Esophagus muscularis mucosa (tissue), 4 donors: Measurements from ENCODE around the gene ADRA1B. TPM values are rescaled to one million over a fixed set of nuclear protein-coding genes. Genes with fewer than 3 reads are reported as not detected.

Experiments used
- DNase-seq: peaks from one replicate; pipeline ENCODE4 v3.0.0-alpha.2; 2017; ENCODE audit errors: extremely low spot score
- H3K27ac ChIP-seq, 4 donors: fragments of 200-600 bp; sonication (generic); replicated peaks in 1 of 4; 1 replicate in 3 of 4; 2 replicates in 1 of 4; pipeline ENCODE4 v1.5.1; 2016 to 2019; ENCODE audit warnings: mild to moderate bottlenecking in 1 of 4
- H3K27me3 ChIP-seq, 4 donors: fragments of 200-600 bp; sonication (generic); one replicate each; pipeline versions ENCODE4 v1.5.1 to v1.6.0; 2016 to 2019
- H3K36me3 ChIP-seq, 4 donors: fragments of 200-600 bp; sonication (generic); one replicate each; pipeline ENCODE4 v1.5.1; 2016 to 2019
- H3K4me1 ChIP-seq, 4 donors: fragments of 200-600 bp; sonication (generic); one replicate each; pipeline ENCODE4 v1.5.1; 2016 to 2019
- H3K4me3 ChIP-seq, 4 donors: fragments of 200-600 bp; sonication (generic); 1 replicate in 2 of 4; 2 replicates in 2 of 4; pipeline ENCODE4 v1.5.1; 2016 to 2019; ENCODE audit warnings: mild to moderate bottlenecking in 4 of 4, moderate library complexity in 1 of 4
- H3K9me3 ChIP-seq, 4 donors: fragments of 200-600 bp; sonication (generic); 1 replicate in 3 of 4; 2 replicates in 1 of 4; pipeline ENCODE4 v1.5.1; 2016 to 2019
- EP300 ChIP-seq: sonication (generic); formaldehyde crosslinking; IDR thresholded peaks from one replicate; pipeline ENCODE4 v1.6.1; 2017; ENCODE audit warnings: antibody characterized with exemption
- POLR2A ChIP-seq: fragments of 450-650 bp; IDR thresholded peaks from one replicate; pipeline ENCODE4 v1.6.1; 2017; ENCODE audit warnings: antibody characterized with exemption, moderate library complexity, mild to moderate bottlenecking, low read depth
- POLR2AphosphoS5 ChIP-seq, 2 donors: sonication (generic); formaldehyde crosslinking; IDR thresholded peaks; one replicate each; pipeline ENCODE4 v1.6.1; 2017; ENCODE audit warnings: antibody characterized with exemption in 2 of 2
- WGBS: methylation state at CpG from one replicate; pipeline ENCODE4 v1.1.5; 2018; 5-methylcytosine and 5-hydroxymethylcytosine counted together
- intact Hi-C: fragments of 100-400 bp; cut with DNase I; formaldehyde crosslinking; loops from one replicate; pipeline ENCODE4 v1.15.1; 2023
- total RNA-seq, 4 donors: library from RNA; depleted of rRNA; stranded (reverse); fragments of >200 nt; gene quantifications; one replicate each; pipeline versions ENCODE4 v1.1.0 to v1.2.1, GENCODE V29; 2016
- TF ChIP-seq, protein P1 (sequence below), 3 experiments: fragments of 200-600 bp in 2 of 3; fragments of 450-650 bp in 1 of 3; sonication (generic) in 2 of 3; IDR thresholded peaks; one replicate each; pipeline ENCODE4 v1.5.1; 2017 to 2019; ENCODE audit warnings: antibody characterized with exemption in 3 of 3, mild to moderate bottlenecking in 2 of 3, moderate library complexity in 1 of 3

Gene ADRA1B
- total RNA-seq, 4 donors from 2014 or later, result 1.7 to 3.2 (median 2.6) TPM

DNA sequence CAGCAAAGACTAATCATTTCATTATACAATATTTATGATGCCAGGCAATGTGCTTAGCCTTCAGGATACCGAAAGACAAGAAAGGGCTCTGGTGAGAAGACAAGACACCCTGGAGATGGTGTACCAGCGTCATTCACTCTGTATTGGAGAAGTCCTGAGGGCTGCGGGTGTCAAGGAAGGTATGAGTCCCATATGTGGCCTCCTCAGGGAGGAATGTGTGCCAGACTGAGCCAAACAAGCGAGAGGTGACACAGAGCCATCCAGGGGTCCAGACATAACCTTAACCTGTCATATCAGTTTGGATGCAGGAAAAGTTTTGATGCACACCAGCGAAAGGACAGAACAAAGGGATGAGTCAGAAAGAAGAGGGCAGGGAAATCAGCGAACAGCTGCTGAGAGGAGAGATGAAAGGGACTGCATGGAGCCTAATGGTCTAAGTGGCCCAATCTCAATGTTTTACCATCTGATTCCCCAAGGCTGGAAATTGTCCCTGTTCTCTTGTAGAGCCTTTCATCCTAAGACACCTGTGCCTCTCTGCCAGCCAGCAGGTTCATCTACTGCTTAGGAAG is 38.9 kb downstream of the ADRA1B start:
- TF ChIP-seq, protein P1, sequence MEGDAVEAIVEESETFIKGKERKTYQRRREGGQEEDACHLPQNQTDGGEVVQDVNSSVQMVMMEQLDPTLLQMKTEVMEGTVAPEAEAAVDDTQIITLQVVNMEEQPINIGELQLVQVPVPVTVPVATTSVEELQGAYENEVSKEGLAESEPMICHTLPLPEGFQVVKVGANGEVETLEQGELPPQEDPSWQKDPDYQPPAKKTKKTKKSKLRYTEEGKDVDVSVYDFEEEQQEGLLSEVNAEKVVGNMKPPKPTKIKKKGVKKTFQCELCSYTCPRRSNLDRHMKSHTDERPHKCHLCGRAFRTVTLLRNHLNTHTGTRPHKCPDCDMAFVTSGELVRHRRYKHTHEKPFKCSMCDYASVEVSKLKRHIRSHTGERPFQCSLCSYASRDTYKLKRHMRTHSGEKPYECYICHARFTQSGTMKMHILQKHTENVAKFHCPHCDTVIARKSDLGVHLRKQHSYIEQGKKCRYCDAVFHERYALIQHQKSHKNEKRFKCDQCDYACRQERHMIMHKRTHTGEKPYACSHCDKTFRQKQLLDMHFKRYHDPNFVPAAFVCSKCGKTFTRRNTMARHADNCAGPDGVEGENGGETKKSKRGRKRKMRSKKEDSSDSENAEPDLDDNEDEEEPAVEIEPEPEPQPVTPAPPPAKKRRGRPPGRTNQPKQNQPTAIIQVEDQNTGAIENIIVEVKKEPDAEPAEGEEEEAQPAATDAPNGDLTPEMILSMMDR (IDR thresholded peaks at IDR 0.05), result no peak
- no peak for TF ChIP-seq EP300
- no peak for TF ChIP-seq POLR2A
- no peak for TF ChIP-seq POLR2AphosphoS5 (IDR thresholded peaks at IDR 0.05)

DNA sequence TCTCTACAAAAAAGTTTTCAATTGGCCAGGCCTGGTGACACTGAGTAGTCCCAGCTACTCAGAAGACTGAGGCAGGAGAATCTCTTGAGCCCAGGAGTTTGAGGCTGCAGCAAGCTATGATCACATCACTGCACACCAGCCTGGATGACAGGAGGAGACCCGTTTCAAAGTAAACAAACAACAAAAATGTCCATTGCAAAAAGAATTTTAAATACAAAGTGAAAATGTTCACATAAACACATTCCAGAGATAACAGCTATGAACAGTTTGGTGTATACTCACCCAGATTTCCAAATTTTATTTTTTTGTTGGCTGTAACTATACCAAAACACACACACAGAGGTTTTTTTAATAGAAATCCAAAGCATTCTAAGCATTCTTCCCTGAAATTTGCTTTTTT is 39.8 kb downstream of the ADRA1B start:
- H3K4me1 ChIP-seq, result no peaks in the 10 kb centered on the region
- DNase-seq, result no peak
- intact Hi-C loops, result no loop called here
- no peaks in the 10 kb centered on the region for H3K36me3 ChIP-seq
- no peak overlapping the region for H3K27ac ChIP-seq
- TF ChIP-seq POLR2A, result no peak
- no peak for TF ChIP-seq EP300
- TF ChIP-seq, protein P1 (IDR thresholded peaks at IDR 0.05), result no peak
- no peak for TF ChIP-seq POLR2AphosphoS5 (IDR thresholded peaks at IDR 0.05)
- 29% methylated on average over 1 of the region's 1 CpG for WGBS
- no peaks in the 10 kb centered on the region for H3K9me3 ChIP-seq
- H3K4me3 ChIP-seq, result no peak overlapping the region
- peaks cover 0 to 5% (median 0%) of the 10 kb centered on the region in 4 donors for H3K27me3 ChIP-seq

More for the DNA sequence above, 38.9 kb downstream of the ADRA1B start:
- no peak overlapping the region for H3K27ac ChIP-seq
- H3K9me3 ChIP-seq, result no peaks in the 10 kb centered on the region
- no peak for DNase-seq
- H3K4me1 ChIP-seq, result no peaks in the 10 kb centered on the region
- WGBS, result 91% methylated on average over 6 of the region's 6 CpGs
- no peak overlapping the region for H3K4me3 ChIP-seq
- intact Hi-C loops, result no loop called here
- no peaks in the 10 kb centered on the region for H3K36me3 ChIP-seq
- H3K27me3 ChIP-seq, result peaks cover 0 to 14% (median 0%) of the 10 kb centered on the region in 4 donors

DNA sequence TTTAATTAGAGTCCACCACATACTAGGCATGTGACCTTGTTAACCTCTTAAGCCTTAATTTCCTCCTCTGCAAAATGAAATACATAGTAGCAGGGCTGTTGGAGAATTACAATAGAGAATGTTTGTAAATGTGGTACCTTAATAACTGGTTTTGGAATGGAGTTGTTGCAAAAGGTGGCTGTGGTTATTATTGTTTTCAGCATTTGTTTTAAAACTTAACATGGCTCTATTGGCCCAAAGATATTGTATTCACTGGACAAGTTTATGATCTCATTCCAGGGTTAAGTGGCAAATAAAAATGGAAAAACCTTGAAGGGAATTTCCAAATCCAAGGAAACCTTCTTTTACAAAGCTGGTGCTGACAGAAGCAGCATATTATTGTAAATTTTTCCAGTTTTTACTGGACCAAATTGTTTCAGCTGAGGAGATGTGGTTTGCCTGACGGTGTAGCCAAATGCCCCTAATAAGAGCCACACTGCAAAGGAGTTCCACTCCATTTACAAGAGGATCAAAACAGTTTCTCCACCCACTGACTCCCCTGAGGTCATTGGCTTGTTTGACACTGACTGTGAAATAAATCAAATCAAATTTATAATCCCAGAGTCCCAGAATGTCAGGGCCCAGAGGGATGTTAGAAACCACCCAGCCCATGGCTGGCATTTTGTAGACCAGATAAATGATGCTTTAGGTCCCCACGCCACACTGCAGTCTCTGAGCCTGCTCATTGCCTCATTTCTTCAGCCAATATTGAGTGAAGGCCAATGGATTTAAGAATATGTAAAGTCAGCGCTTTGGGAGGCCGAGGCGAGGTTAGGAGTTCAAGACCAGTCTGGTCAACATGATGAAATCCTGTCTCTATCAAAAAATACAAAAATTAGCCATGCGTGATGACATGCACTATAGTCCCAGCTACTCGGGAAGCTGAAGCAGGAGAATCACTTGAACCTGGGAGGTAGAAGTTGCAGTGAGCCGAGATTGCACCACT is 45.2 kb downstream of the ADRA1B start:
- no peak for DNase-seq
- Histone ChIP-seq H3K36me3 (no peaks in the 10 kb centered on the region), H3K27ac (no peak overlapping the region), H3K9me3 (no peaks in the 10 kb centered on the region), H3K4me1 (no peaks in the 10 kb centered on the region), H3K27me3 (peaks cover 0 to 15% (median 0%) of the 10 kb centered on the region in 4 donors), H3K4me3 (no peak overlapping the region)
- TF ChIP-seq EP300, result no peak
- TF ChIP-seq POLR2AphosphoS5 (IDR thresholded peaks at IDR 0.05), result no peak
- TF ChIP-seq, protein P1 (IDR thresholded peaks at IDR 0.05), result no peak
- no peak for TF ChIP-seq POLR2A
- WGBS, result 87% methylated on average over 8 of the region's 8 CpGs
- intact Hi-C loops, result no loop called here

DNA sequence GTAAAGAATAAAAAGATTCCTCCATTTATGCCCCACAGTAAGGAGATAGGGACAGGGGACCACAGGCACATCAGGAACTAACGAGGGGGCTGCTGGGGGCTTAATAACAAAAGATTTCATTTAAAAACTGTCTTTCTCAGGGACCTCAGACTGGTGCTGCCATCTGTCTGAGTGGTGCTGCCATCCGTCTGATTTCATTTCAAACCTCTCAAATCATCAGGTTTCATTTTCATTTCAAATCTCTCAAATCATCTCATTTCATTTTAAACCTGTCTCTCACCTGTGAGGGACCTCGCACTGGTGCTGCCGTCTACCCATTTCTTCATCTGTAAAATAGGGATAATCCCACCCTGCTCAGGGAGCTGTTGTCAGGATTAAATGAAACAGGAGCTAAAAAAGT is 45.9 kb downstream of the ADRA1B start:
- H3K4me1 ChIP-seq, result no peaks in the 10 kb centered on the region
- no peaks in the 10 kb centered on the region for H3K36me3 ChIP-seq
- intact Hi-C loops, result no loop called here
- no peak overlapping the region for H3K27ac ChIP-seq
- no peak overlapping the region for H3K4me3 ChIP-seq
- peaks cover 0 to 22% (median 0%) of the 10 kb centered on the region in 4 donors for H3K27me3 ChIP-seq
- H3K9me3 ChIP-seq, result no peaks in the 10 kb centered on the region
- 71% methylated on average over 4 of the region's 4 CpGs for WGBS
- TF ChIP-seq, protein P1 (IDR thresholded peaks at IDR 0.05), result no peak
- TF ChIP-seq POLR2AphosphoS5 (IDR thresholded peaks at IDR 0.05), result no peak
- TF ChIP-seq POLR2A, result no peak
- TF ChIP-seq EP300, result no peak
- DNase-seq, result no peak
